Measurements from ENCODE around the gene DAPP1.
A peak's percentile ranks its signal among the peaks of the same experiment; 100 is the strongest.
"Not testable (repeated sequence)": the region's sequence is repeated elsewhere in the genome, so short reads cannot be mapped to it uniquely, and the experiment has no call there.

The DAPP1 gene, protein sequence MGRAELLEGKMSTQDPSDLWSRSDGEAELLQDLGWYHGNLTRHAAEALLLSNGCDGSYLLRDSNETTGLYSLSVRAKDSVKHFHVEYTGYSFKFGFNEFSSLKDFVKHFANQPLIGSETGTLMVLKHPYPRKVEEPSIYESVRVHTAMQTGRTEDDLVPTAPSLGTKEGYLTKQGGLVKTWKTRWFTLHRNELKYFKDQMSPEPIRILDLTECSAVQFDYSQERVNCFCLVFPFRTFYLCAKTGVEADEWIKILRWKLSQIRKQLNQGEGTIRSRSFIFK

DNA sequence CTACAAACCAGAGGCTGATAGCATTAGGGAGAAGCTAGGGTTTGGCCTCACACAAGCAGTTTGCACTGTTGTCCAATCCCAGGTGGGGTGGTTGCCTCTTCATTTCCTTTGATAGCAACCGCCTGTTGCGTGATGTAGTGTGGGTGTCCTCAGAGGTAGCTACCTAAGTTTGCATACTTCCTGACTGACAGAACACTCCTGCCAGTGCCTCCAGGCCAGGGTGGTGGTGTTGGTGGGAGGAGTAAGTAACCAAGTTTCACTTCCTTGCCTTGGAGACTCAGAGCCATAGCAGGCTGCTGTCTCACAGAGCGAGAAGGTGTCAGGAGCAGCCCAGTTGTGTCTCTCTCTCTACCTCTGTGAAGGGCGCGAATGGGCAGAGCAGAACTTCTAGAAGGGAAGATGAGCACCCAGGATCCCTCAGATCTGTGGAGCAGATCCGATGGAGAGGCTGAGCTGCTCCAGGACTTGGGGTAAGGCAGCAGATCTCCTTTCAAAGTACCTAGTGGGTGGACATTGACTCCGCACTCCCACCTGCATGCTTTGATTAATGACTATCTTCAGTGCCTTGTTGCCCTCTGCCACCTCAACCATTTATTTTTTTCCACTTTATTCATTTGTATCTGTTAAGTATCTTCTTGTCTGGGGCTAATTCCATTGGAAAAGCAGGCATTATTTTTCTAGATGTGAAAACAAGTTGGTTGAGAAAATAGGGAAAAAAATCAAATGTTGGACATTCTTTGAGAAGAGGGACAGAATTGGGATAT lies at the start of gene DAPP1:
Gene DAPP1, plus strand, starts transcription at position 283 of the 764 bp plus-strand sequence. Its CDS starts 87 bp downstream, at position 370.
- DNase-seq, result peak in 20 of 56 donors; percentile 1 to 20 (median 4)

DNA sequence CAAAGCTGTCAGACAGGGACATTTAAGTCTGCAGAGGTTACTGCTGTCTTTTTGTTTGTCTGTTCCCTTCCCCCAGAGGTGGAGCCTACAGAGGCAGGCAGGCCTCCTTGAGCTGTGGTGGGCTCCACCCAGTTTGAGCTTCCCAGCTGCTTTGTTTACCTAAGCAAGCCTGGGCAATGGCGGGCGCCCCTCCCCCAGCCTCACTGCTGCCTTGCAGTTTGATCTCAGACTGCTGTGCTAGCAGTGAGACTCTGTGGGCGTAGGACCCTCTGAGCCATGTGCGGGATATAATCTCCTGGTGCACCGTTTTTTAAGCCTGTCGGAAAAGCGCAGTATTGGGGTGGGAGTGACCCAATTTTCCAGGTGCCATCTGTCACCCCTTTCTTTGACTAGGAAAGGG lies 45.8 kb upstream of the DAPP1 start:
- not testable (repeated sequence) for DNase-seq

DNA sequence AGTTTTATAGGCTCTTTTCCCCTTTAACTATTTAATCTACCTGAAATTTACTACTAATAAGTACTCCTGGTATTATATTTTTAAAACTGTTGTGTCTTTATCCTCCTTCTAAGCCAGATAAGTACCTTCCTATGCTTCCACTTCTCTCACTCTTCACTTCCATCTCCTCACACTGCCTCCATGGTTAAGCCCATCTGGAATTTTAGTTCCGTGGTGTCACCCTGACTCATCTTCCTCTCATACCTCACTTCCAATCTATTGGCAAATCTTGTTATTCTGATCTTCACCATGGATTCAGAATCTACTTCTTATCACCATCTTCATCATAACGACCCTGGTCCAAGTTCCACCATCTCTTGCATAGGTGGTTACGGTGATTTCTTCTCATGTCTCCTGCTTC lies 32.7 kb upstream of the DAPP1 start:
- no peak for DNase-seq

DNA sequence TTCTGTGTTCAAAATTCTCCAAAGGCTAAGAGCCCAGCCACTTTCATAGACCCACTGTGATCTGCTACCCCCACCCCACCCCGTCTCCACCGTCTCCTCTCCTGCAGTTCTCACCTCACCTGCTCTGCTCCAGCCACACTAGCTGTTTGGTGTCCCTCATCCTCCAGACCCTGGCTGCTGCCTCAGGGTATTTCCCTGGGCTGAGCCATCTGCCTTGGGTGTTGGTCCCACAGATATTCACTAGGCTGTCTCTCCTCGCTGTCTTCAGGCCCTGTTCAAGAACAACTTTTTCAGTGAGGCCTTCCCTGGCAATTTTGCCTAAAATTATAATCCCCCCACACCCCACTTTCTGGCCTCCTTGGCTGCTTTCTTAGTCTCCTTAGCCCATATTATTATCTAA lies 31.8 kb upstream of the DAPP1 start:
- DNase-seq, result no peak

DNA sequence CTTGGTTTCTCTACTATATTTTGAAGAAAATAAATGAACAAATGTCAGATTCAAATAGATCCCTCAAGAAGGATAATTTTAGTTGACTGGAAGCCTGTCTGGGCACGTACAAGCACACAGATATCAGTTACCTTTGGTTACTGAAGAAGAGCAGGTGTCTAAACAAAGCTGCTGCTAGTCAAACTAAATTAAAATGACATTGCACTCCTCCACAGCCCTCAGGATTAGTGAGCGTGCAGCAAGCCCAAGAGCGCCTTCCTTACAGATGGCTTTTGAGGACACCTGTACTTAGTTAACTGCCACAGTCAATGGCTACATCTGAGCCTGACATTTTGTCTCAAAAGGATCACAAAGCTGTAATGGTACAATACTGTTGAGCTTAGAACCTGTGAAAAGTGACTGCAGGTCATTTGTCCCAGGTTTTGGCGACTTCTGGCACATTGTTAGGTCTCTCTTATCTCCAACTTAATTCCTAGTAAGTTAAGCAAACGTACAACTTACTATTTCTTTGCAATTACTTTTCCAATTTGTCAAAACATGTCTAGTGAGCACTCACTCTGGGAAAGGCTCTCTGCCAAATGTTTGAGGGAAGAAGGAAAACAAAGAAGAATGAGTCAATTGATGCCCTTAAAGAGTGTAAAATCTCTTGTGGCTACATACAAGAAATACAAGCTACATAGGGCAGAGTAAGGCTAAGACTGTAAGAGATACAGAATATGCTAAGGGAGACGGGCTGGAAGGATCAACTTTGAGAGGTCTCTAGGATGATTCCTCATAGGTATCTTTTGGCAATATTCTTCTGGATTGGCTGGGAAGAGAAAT lies 25.6 kb upstream of the DAPP1 start:
- no peak for DNase-seq

DNA sequence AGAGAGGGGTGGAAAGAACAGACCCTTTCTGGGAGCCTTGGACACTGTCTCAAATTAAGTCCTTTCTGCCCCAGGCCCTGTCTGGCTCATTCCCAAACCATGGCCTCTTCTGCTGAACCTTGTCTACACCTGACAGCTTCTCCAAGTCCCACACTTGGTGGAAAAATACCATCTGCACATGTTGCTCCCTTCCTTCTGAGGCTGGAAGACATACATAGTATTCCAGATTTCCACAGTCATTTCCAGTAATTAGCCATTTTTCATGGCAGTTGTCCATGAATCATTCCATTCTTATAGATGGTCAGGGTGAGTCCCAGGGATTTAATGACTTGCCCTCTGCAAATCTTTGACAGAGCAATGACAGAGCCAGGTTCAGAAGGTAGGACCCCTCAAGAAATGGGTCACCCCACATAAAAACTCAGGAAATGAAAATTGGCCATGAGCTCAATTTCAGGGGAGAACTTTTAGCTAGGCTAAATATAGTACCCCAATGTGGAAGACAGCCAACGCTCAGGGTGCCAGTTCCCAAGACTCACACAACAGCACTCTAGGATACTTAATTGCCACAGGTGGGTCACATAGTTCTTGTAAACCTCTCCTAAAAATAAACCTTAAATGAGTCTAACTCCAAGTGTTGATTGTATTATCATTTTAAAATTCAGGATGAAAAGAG lies 16.2 kb upstream of the DAPP1 start:
- DNase-seq, result no peak

DNA sequence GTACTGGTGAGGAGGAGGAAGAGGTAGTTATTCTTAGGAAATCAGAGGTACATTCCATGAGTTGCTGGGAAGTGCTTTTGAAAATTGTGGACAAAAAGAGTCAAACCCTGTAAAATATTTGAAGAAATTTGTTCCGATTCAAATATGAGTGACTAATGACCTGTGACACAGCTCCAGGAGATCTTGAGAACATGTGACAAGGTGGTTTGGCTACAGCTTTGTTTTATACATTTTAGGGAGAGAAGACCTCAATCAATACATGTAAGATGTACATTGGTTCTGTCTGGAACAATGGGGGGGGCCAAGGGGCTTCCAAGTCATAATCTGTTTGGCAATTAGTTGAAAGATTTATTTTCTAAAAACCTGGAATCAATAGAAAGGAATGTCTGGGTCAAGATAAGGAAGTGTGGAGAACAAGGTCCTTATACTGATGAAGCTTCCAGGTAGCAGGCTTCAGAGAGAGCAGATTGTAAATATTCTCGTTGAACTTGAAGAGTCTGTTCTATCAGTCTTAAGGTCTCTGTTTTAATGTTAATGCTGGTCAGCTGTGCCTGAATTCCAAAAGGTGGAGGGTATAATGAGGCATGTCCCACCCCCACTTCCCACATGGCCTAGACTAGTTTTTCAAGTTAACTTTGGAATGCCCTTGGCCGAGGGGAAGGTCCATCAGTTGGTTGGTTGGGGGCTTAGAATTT lies 15.5 kb upstream of the DAPP1 start:
- no peak for DNase-seq

DNA sequence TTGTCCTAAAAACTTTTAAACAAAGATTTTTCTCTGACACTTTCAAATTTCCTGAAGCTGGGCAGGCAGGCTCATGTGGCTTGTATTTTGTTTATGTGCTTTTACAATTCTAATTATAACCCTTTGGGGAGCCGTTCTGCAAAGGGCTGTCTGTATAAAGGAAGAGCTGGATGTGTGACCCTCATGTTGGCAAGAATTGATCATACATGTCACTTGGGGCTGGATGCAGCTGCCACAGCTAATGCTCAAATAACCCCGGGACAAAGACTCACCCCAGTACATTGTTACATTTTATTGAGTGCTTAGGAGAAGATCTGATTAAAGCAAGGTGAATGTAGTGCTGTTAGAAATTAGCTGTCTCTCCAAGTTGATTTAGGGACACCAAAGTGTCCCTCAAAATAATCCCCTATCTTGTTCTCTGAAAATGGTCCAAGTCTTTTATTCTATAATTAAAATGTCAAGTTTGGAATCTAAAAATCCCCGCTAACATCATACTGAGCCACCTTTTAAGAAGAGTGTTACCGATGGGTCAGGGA lies 13.0 kb upstream of the DAPP1 start:
- DNase-seq, result no peak

DNA sequence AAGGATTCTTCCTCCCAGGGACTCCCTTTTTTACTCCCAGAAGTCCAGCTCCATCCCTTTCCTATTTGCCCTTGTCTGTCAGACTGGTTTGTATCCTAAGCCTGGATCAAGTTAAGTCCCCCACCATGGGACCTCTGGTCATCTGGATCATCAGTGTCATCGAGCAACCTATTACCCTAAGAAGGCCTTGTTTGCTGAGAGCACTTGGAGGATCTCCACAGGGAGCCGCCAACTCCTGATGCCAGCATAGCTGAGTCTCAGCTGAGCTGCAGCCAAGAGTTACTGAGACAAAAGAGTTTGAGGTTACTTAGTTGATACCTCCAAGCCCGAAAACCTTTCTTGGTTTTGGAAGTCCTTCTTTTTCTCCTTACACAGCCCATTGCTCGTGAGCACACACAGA lies 10.1 kb upstream of the DAPP1 start:
- DNase-seq, result no peak

DNA sequence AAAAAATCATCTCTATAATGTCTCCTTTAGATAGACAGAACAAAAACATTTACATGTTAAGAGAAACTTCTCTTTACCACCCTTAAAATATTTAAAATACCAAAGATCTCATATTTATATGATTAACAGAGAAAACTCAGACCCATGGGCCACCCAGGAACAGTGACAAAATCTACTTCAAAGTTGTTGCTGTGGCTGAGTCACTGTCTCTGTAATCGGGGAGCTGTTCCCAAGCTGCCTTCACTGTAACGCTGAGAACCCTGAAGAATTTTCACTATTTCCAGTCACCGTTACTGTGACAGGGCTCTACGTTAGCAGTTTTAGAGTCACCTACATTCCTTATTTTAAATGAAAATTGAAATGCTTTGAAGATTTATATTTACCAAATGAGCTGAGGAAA lies 9.0 kb upstream of the DAPP1 start:
- DNase-seq, result no peak

DNA sequence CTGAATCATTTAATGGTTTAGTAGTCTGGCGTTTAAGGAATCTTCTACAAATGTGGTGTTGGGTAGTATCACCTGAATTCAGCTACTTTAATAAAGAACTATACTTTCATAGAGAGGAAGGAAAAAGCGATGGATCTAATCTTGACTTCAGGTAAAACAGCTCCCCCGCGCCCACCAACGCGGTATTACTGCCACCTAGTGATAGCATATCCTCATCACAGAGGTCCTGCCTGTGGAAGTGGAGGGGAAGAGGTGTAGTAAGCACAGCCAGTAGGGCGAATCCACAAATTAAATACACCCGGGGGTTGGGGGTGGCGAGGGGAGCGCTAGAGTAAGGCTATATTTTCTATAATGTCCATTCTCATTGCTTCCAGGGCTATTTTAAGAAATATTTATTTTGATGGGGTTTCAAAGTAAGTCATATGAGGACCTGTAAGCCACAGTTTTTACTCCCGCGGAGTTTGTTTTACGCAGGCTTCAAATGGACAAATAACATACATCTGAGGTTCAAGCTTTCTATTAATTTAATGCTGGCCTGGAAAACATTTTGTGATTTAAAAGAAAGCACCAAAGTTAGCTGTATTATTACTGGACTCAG lies 8.3 kb upstream of the DAPP1 start:
- DNase-seq, result peak in 6 of 56 donors; percentile 1 to 14 (median 4)

DNA sequence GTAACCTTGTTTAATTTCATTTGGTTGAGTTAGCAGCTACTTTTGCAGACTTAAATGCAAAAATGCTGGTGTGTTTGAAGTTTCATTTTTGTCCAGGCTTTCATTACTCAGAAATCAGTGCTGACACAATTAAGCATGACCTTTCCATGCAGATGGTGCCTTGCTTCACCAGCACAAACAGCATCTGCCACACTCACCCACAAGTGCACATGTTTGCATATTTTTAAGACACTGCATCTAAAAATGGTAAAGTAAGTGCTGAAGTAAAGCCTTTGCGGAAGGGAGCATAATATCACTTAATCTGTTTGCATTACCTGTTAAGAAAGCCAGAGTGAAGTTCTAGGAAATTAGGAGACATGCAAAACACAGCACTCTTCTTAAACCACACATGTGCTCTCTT lies 7.3 kb upstream of the DAPP1 start:
- peak in 1 of 56 donors; percentile 3 for DNase-seq

DNA sequence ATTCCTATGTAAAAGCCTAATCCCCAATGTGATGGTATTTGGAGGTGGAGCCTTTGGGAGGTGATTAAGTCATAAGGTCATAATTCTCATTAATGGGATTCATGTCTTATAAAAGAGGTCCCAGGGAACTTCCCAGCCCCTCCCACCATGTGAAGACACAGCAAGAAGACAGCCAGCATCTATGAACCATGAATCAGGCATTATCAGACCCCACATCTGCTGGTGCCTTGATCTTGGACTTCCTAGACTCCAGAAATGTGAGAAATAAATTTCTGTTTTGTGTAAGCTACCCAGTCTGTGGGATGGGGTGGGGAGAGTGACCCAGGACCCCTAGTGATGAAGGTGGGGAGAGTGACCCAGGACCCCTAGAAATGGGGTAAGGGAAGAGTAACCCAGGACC lies 6.1 kb upstream of the DAPP1 start:
- DNase-seq, result no peak

DNA sequence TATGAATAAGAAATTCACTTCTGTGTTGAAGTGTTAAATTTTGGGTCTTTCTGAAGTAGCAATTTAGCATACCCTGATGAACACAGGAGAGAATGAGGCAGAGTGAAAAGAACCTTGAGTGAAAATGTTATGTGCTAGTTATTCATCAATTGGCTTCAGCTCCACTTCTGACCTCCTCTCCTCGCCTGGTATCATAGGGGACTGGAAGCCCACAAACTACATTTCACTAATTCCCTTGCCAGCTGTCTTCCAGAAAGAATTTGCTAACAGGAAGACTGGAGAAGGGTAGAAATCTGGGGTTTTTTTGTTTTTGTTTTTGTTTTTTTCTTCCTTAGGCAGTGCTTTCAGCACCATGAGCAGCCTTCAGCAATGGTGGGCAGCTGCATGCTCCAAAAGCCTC lies 5.5 kb upstream of the DAPP1 start:
- no peak for DNase-seq

DNA sequence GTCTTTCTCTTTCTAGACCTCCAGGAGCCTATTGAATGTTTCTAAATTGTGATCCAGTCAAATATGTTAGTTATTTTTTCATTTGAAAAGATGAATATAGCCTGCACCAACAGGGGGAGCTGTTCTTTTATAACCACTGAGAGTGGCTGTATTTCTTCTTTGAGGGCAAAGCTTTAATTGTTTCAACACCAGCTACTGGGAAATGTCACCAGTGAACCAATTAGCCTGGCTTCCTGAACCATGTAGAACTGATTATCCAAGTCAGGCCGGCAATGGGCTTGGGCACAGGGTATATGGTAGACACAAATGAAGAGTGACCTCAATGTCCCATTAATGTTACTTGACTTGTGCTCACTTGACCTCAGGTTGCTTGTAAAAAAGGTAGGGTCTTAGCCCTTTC lies 4.8 kb upstream of the DAPP1 start:
- DNase-seq, result no peak

DNA sequence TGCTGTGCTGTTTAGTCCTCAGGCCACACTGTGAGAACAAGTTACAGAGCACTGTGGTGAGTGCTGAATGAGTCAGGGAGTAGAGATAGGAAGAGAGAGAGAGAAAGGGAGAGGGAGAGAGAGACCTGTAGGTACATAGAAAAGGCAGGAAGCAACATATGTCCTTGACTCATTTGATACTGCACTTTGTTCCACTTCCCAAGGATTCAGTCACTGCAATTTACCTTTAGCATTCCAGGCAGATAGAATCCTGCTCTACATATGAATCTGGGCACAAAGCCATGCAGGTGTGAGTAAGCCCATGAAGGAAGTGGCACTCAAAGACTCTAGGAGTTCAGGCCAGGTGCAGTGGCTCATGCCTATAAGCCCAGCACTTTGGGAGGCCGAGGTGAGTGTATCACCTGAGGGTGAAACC lies 1.0 kb upstream of the DAPP1 start:
- DNase-seq, result no peak

DNA sequence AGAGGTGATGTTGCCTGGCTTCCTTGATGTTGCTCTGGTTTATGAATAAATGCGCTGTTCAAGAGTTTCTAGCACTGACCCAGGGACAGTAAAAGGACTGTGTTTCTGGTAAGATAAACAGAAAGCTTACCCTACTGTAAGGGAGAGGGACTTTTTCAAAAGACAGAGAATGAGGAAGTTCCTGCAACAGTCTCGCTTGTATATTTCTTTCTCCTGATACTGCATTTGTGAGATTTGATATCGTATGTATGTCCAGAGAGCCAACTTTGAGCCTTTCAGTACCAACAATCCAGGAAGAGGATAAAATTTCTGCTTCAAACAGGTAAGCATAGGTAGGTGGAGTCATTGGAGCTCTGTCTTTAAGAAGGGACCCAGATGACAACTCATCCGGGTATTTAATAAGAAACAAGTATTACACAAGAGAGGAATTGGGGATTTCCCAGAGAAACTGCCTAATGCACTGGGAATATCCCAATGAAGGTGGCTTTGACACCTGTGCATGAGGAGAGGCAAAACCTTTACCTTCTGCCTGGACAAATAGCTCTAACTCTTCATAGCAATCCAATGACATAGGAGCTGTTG lies 773 bp downstream of the DAPP1 start:
- no peak for DNase-seq

DNA sequence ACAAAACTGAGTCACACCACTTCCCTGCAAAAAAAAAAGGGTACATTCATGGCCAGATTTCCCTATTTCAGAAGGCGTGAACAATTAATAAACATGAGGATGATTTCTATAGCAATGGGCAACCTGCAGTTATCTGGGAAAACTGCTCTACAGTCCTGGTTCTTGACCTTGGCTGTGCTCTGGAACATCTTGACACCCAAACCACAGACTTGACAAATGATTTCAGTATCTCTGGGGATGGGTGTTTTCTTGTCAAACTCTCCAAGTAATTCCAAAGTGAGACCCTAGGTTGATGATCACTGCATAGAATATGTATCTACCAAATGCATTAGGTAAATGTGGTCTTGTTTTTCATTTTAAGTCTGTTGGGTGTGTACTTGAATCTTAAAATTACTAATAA lies 2.0 kb downstream of the DAPP1 start:
- no peak for DNase-seq

DNA sequence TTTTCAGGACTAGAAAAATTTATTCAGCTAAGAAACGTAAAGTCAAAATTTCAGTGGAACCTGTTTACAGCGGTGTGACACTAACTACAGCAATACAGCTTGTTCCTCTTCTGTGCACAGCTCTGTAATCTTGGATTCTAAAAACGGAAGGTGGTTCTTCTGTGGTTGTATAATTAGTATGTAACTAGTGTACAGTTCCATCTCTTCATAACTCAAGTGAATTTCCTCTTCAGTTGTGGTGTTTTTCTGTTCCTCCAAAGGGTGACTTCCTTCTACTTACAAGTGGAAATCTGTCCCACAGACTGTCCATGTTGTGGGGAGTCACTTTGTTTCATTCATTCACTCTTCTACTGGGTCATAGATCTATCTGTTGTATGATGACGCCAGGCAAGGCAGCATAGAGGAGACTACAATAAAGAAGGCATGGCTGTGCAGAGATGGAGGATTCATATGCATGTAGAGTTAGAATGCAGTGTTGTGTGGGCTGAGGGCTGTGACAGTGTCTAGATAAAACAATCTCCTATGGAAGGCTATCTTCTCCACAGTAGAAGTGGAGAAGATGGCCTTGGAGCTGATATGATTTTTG lies 5.4 kb downstream of the DAPP1 start:
- no peak for DNase-seq
